Calu3 (cell line): Measurements from ENCODE around the gene BEX3. TPM values are rescaled to one million over a fixed set of nuclear protein-coding genes. Genes with fewer than 3 reads are reported as not detected.
"Not testable (repeated sequence)": the region's sequence is repeated elsewhere in the genome, so short reads cannot be mapped to it uniquely, and the experiment has no call there.

ENCODE experiments used
- BruUV-seq: library from RNA; stranded (reverse); fragments of 400-500 nt; replicated peaks from 2 replicates; lab custom pipeline; 2021; lab: Mats Ljungman, UMichigan
- CTCF ChIA-PET: fragments of 300-600 bp; sonication (Branson Sonifier 250); formaldehyde crosslinking; loops from one replicate; lab custom pipeline; 2022; ENCODE audit warnings: antibody characterized with exemption; lab: Charles Lee
- DNase-seq: peaks from one replicate; pipeline ENCODE4 v3.0.0; 2022
- H3K27ac Mint-ChIP-seq: one replicate; pipeline ENCODE4 v1.8.0; 2022; ENCODE audit warnings: mixed read lengths; ENCODE audit not compliant: unreplicated experiment
- H3K27me3 Mint-ChIP-seq: one replicate; pipeline ENCODE4 v1.8.0; 2022; ENCODE audit warnings: mixed read lengths; ENCODE audit not compliant: unreplicated experiment
- H3K36me3 Mint-ChIP-seq: one replicate; pipeline ENCODE4 v1.8.0; 2022; ENCODE audit warnings: mild to moderate bottlenecking, moderate library complexity, mixed read lengths; ENCODE audit not compliant: insufficient read depth, unreplicated experiment
- H3K4me1 Mint-ChIP-seq: one replicate; pipeline ENCODE4 v1.8.0; 2022; ENCODE audit warnings: mild to moderate bottlenecking, low read depth, mixed read lengths; ENCODE audit not compliant: unreplicated experiment
- H3K4me3 Mint-ChIP-seq: one replicate; pipeline ENCODE4 v1.8.0; 2022; ENCODE audit warnings: mild to moderate bottlenecking, low read depth, moderate library complexity, mixed read lengths; ENCODE audit not compliant: unreplicated experiment
- H3K9me3 Mint-ChIP-seq: one replicate; pipeline ENCODE4 v1.8.0; 2022; ENCODE audit warnings: low read depth, mixed read lengths; ENCODE audit not compliant: unreplicated experiment
- intact Hi-C: fragments of 100-400 bp; cut with micrococcal nuclease; formaldehyde crosslinking; loops from one replicate; pipeline ENCODE4 v1.10.0; 2022; ENCODE audit not compliant: unreplicated experiment
- total RNA-seq: library from RNA; stranded (reverse); gene quantifications from 2 replicates; pipeline ENCODE4 v1.2.3, GENCODE V29; 2022
- TF ChIP-seq, protein P1 (sequence below): fragments of 200-600 bp; IDR thresholded peaks from one replicate; pipeline ENCODE4 v1.8.0; 2022; ENCODE audit warnings: antibody characterized with exemption; ENCODE audit not compliant: unreplicated experiment

The BEX3 gene
- total RNA-seq, 1 experiment from 2014 or later = 117 TPM

DNA sequence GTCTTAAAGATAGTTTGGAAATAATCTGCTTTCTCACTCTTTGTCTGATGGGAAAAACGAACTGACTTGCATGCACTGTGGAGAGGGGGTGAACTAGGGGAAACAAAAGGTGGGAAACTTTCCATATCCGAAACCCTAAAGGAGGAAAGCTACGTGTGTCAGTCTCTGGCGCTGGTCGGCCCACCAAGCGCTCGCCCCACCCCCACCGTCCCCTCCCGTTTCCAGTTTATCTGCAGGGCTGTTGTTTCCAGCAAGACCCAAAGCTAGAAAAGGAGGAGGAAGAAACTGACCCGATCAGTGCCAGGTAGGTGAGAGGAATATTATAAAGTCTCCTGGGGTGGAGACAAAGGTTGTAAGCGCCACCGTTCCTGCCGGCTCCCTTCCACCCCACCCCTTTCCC is 19.5 kb upstream of the BEX3 start:
- DNase-seq = no peak
- Mint-ChIP-seq H3K36me3 (peaks cover 23% of the 10 kb centered on the region), H3K27me3 (no peaks in the 10 kb centered on the region), H3K9me3 (no peaks in the 10 kb centered on the region), H3K27ac (peak overlapping the region; percentile 93), H3K4me1 (peaks cover 25% of the 10 kb centered on the region), H3K4me3 (peak overlapping the region; percentile 86)
- BruUV-seq = TSS peak; percentile 82
- TF ChIP-seq, protein P1, sequence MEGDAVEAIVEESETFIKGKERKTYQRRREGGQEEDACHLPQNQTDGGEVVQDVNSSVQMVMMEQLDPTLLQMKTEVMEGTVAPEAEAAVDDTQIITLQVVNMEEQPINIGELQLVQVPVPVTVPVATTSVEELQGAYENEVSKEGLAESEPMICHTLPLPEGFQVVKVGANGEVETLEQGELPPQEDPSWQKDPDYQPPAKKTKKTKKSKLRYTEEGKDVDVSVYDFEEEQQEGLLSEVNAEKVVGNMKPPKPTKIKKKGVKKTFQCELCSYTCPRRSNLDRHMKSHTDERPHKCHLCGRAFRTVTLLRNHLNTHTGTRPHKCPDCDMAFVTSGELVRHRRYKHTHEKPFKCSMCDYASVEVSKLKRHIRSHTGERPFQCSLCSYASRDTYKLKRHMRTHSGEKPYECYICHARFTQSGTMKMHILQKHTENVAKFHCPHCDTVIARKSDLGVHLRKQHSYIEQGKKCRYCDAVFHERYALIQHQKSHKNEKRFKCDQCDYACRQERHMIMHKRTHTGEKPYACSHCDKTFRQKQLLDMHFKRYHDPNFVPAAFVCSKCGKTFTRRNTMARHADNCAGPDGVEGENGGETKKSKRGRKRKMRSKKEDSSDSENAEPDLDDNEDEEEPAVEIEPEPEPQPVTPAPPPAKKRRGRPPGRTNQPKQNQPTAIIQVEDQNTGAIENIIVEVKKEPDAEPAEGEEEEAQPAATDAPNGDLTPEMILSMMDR = no peak
- intact Hi-C loops = no loop called here
- CTCF ChIA-PET = no interaction called here

DNA sequence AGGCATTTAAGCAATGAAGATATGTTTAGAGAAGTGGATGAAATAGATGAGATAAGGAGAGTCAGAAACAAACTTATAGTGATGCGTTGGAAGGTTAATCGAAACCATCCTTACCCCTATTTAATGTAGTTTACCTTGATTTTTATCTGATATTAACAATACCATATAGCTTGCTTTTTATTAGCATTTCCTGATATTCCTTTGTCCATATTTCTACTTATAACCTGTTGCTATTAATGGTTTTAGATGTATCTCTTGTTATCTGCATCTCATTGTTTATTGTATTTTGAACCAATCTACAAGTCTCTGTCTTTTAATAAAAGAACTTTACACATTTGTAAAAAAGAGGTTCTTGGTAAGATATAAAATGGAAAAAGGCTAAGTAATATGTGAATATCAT is 18.5 kb upstream of the BEX3 start:
- no peak for DNase-seq
- Mint-ChIP-seq H3K4me1 (peaks cover 29% of the 10 kb centered on the region), H3K36me3 (peaks cover 23% of the 10 kb centered on the region), H3K4me3 (peak overlapping the region; percentile 86), H3K27ac (peak overlapping the region; percentile 93), H3K27me3 (no peaks in the 10 kb centered on the region), H3K9me3 (no peaks in the 10 kb centered on the region)
- intact Hi-C loops = no loop called here
- CTCF ChIA-PET = interaction anchor here (1.0 kb wide), 1 partner anchor 19 kb away, joined by 6 read pairs; the partner anchor contains the start of gene BEX3
- BruUV-seq = no TSS peak
- TF ChIP-seq, protein P1 = no peak

DNA sequence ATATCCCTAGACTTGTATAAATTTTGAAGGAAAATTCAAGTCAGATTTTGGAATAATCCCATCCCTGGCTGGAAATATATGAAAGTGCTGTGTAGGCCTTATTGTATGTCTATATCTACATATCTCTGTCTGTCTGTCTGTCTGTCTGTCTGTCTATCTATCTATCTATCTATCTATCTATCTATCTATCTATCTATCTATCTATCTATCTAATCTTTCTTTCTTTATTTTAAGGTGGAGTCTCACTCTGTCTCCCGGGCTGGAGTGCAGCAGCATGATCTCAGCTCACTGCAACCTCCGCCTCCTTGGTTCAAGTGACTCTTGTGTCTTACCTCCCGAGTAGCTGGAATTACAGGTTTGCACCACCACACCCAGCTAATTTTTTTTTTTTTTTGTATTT is 16.7 kb upstream of the BEX3 start:
- BruUV-seq, DNase-seq, H3K27ac Mint-ChIP-seq, H3K4me3 Mint-ChIP-seq, intact Hi-C loops, CTCF ChIA-PET, H3K9me3 Mint-ChIP-seq, H3K27me3 Mint-ChIP-seq: not testable (repeated sequence)
- Mint-ChIP-seq H3K4me1 (peaks cover 33% of the 10 kb centered on the region), H3K36me3 (peaks cover 23% of the 10 kb centered on the region)

DNA sequence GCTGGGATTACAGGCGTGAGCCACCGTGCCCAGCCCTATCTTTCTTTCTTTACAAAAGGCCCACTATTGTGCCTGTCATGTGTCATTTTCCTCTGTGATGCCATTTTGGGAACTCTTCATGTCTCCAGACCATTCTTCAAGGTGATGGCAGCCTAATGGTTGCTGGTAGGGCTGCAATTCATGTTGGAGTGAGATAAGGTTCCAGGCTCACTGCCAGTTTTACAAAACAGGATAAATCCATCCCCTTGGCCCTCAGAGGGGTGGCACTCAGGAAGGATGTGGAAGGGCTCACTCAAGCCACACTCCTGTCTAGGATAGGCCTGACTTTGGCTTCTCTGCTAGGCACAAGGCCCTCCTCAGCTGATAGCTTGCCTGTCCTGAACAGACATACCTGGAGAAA is 16.2 kb upstream of the BEX3 start:
- BruUV-seq = no TSS peak
- no peak for DNase-seq
- intact Hi-C loops = no loop called here
- CTCF ChIA-PET = no interaction called here
- Mint-ChIP-seq H3K4me1 (peaks cover 33% of the 10 kb centered on the region), H3K36me3 (peaks cover 23% of the 10 kb centered on the region), H3K27me3 (no peaks in the 10 kb centered on the region), H3K9me3 (no peaks in the 10 kb centered on the region), H3K4me3 (no peak overlapping the region), H3K27ac (no peak overlapping the region)
- TF ChIP-seq, protein P1 = no peak

DNA sequence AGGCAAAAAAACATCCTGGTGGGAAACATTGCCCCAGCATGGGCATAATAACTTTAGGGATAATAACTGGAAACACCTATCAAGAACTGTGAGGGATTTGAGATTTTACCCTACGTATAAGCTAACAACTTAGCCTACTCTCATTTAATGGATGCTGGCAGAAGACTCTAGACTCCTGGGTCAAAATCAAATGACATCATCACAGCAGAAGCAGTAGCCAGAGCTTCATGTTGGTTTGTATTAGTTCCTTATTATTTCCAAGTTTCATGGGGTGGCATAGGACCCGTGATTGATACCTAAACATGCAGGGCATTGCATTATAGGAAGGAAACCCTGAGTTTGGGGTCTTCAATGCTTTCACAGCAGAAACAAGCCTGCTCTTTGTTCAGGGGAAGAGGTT is 15.4 kb upstream of the BEX3 start:
- Mint-ChIP-seq H3K4me1 (peaks cover 27% of the 10 kb centered on the region), H3K27ac (no peak overlapping the region), H3K36me3 (peaks cover 18% of the 10 kb centered on the region), H3K4me3 (no peak overlapping the region), H3K9me3 (no peaks in the 10 kb centered on the region), H3K27me3 (no peaks in the 10 kb centered on the region)
- CTCF ChIA-PET = interaction anchor here (0.5 kb wide), 1 partner anchor 410 kb away, joined by 5 read pairs; no protein-coding TSS in a partner anchor
- TF ChIP-seq, protein P1 = no peak
- no TSS peak for BruUV-seq
- intact Hi-C loops = no loop called here
- no peak for DNase-seq
